HG02852 (cell line): Measurements from ENCODE around the gene TACC2.
A peak's percentile ranks its signal among the peaks of the same experiment; 100 is the strongest.
"Not testable (repeated sequence)": the region's sequence is repeated elsewhere in the genome, so short reads cannot be mapped to it uniquely, and the experiment has no call there.

Source experiments
- ATAC-seq: cut with Tn5 transposase; IDR thresholded peaks from one replicate; pipeline ENCODE4 v1.9.1; 2021; ENCODE audit warnings: mild to moderate bottlenecking, moderate library complexity; ENCODE audit not compliant: unreplicated experiment

Gene TACC2

GRCh38 chr10:122086416-122087240, 97.7 kb downstream of the TACC2 start:
- no peak for ATAC-seq

DNA sequence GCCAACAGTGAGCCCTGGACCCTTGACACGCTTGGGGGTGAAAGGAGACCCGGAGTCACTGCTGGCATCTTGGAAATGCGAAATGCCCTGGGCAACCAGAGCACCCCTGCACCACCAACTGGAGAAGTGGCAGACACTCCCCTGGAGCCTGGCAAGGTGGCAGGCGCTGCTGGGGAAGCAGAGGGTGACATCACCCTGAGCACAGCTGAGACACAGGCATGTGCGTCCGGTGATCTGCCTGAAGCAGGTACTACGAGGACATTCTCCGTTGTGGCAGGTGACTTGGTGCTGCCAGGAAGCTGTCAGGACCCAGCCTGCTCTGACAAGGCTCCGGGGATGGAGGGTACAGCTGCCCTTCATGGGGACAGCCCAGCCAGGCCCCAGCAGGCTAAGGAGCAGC, 98.5 kb downstream of the TACC2 start:
- ATAC-seq: no peak

GRCh38 chr10:122089311-122090017, 100.5 kb downstream of the TACC2 start:
- ATAC-seq: no peak

DNA sequence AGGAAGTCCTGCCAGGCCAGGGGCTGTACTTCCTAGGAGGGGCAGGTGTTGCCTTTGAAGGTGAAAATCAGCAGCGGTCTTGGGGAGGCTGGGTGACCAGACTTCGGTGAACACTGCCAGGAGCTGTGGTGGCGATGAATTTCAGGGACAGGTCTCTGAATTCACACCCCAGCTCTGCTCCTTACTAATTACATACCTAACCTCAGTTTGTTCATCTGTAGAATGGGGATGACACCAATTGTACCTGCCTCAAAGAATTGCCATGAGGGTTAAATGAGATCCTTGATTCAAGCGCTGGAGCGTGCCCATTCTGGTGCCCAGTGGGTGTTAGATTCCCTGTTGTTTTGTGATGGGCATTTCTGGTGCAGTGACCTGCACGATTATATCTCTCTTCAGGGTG, 102.8 kb downstream of the TACC2 start:
- ATAC-seq: no peak

GRCh38 chr10:122093076-122093475, 104.1 kb downstream of the TACC2 start:
- no peak for ATAC-seq

- not testable (repeated sequence) for ATAC-seq
Measured at GRCh38 chr10:122096181-122096580, 107.2 kb downstream of the TACC2 start.

DNA sequence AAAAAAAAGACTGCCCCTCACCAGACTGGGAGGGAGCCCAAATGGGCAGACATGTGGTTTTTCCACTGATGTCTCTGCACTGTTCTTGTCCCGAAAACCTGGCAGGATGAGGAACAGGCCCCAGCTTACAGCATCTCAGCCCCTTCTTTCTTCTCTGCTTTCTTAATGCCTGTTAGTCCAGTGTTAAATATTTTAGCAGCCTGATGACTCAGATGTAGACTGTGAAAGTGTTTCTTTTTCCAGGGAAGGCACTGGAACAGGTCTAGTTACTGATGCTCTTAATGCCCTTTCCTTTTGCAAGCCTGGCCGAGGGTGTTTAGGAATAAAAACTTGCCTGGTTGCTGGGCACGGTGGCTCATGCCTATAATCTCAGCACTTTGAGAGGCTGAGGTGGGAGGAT, 107.7 kb downstream of the TACC2 start:
- no peak for ATAC-seq

DNA sequence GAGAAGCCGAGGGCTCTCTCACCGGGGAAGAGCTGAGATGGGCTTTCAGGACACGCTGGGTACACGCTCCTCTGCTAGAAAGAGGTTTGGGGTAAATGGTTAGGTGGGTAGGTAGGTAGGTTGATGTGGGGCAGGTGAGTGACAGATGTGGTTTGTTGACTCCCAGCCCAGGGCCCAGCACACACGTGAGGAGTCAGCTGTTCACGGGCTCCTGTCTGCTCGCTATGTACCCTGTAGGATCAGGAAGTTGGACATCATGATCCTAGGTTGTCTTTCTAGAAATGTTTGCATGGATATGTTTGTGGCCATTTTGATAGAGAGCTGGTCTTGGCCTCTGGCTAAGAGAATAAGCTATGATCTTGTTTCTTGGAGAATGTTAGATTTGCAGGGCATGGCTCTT, 109.0 kb downstream of the TACC2 start:
- no peak for ATAC-seq

DNA sequence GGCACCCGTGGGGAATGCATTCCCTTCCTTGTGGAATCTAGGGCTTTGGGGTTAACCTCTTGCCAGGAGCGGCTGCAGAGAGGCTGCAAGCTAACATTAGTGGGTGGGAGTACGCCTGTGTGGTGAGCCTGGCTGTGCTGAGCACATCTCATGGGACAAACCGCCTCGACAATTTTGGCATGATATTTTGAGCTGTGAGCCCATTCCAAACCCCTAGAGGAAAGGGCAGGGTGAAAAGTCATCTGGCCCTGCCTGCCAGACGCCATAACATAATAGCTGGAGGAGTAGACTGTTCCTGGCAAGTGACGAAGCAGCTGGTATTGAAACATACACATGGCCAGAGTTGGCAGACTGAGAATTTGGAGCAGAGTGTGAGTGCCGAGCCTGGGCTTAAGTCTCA, 110.0 kb downstream of the TACC2 start:
- ATAC-seq: no peak

- ATAC-seq: no peak
Measured at GRCh38 chr10:122099562-122099961, 110.6 kb downstream of the TACC2 start.

DNA sequence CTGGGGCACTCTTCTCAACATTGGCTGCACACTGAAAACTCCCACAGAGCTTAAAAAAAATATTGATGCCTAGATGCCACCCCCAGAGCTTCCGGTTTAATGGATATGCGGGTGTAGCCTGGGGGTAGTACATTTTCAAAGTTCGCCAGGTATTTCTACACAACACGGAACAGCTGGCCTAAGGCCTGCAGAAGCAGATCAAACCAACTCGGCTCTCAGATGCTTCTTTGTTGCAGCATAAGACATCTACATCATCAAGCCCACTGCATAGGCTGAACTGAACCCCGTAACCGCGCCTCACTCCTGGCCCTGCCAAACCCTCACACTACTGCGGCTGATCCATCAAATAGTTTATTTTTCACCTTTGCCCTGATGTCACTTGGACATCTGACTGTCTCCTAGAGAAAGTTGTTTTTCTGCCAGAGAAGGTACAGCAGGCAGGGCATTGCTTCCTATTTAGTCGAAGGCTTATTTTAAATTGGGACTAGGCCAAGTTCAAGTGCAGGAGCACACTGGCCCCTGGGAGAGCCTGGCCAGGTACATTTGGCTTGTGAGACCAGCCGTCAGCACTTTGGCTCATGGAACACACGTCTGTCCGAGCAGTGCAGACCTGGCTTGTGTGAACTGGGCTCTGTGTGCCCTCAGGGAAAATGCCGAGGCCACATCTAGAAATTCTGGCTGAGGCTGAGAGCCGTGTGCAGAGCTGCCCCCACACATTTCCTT, 113.3 kb downstream of the TACC2 start:
- ATAC-seq: no peak

- ATAC-seq: no peak
Measured at GRCh38 chr10:122102869-122103525, 114.0 kb downstream of the TACC2 start.

- ATAC-seq: no peak
Measured at GRCh38 chr10:122103592-122103991, 114.6 kb downstream of the TACC2 start.

DNA sequence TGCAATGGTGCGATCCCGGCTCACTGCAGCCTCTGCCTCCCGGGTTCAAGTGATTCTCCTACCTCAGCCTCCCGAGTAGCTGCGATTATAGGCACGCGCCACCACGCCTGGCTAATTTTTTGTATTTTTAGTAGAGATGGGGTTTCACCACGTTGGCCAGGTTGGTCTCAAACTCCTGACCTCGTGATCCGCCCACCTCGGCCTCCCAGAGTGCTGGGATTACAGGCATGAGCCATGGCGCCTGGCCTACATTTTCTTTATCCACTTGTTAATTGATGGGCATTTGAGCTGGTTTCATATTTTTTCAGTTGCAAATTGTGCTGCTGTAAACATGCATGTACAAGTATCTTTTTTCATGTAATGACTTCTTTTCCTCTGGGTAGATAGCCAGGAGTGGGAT, 119.8 kb downstream of the TACC2 start:
- ATAC-seq: not testable (repeated sequence)

DNA sequence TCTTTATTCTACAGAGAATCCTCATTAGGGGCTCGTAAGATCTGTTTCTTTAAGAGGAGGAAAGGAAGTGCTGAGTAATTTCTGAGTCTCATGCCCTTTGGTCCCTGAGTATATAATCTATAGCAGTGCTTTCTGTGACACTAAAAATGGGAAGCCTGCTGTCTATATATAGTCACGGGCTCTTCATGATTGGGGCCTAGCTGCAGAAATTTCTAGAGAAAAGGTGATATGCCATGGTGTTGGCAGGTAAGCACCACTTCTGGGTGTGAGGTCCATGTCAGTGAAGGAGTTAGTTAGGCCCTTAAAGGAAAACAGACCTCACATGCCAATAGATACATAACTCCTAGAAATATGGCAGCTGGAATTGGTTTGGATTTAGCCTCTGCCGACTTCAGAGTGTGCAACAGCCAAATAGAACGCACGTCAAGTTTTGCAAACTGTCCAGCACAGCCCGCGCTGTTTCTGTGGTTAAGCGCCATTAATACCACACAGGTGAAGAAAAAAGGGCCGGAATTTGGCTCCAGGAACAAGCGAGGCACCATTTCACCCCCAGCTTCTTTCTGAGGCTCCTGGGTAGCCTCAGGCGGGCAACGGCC, 123.2 kb downstream of the TACC2 start:
- ATAC-seq: peak; percentile 58

GRCh38 chr10:122112625-122113160, 123.7 kb downstream of the TACC2 start:
- peak; percentile 53 for ATAC-seq

DNA sequence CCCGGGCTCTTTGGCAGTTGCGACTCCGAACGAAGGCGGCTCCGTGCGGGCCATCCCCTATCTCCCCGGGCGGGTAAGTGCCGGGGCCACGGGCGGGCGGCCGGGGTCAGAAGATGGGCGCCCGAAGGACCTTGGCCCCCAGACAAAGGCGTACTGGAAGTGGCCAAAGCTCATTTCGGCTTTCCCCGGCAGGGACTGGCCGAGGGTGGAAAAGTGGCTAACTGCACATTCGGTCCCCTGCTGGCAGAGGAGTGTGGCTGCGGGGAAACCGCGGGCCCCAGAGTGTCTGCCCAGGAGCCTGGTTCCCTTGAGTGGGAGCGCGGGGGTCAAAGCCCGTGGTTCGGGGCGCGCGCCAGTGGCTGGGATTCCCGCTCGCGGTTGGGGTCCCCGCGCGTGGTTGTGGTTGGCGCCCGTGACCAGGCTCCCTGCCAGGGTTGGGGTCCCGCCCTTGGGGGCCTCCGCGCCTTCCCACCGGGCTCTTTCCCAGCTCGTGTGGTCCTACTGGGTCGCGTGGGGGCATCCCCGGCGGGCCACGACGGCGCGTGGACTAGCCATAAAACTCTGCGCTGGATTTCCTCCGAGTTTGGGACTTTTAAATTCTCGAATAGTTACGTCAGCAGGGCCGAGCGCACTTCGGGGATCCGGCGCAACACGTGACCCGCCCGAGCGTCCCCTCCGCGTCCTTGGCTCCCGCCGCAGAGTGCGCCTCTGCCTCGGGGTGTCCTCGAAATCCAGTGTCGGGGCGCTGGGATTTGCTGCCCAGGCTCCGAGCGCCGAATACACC, 124.4 kb downstream of the TACC2 start:
- ATAC-seq: peak; percentile 41

DNA sequence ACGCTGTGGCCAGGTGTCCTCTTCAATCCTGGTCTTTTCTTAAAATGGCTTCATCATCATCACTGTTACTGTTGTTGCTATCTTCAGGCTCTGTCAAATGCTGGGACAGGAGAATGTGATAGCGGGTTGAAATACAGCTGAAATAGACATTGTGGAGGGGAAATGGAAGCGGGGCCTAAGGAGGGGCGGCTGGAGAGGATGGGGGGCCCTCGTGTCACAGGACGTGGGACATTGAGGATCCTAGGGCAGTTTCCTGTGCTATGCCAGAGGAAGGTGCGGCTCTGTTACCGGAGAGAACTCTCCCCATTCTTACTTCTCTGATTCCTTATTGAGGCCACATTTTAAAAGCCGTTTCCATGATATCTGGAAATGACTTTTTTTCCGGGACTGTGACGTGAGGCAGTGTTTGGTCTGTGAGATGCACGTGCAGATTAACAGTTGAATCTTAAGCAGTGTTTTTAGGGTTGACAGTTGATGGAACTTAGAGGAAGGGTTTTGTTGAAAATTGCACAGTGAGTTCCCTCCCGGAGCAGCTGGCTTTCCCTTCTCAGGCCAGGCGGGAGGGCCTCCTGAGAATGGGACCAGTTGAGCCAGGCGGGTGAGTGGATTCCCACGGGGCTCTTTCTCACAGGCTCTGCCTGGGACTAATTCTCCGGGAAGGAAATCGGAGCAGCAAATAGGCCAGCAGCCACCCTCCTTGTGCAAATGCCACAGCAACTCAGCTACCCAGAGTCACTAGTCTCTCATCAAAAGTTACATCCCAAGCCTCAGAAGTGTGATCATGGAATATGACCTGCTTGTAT, 125.2 kb downstream of the TACC2 start:
- no peak for ATAC-seq

DNA sequence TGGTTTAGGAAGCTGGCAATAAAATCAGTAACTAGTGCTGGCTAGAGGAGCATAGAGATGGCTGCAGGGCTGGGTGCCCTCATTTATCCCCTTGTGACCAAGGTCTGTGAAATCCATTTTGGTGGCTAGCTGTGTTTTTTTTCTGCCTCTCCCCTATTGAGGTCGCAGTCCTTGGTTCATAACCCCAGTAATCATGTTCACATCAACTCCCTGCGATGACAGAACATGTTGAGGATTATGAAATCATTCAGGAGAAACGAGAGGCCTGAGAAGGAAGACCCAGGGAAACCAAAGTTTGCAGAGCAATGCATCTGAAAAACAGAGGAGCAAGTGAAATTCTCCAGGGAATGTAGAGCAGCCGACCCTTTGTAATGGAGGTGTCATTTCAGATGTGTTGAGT, 126.9 kb downstream of the TACC2 start:
- no peak for ATAC-seq
